HG03558 (cell line): Measurements from ENCODE around the gene RGL4.
"Not testable (repeated sequence)": the region's sequence is repeated elsewhere in the genome, so short reads cannot be mapped to it uniquely, and the experiment has no call there.

ENCODE experiments used
- ATAC-seq: cut with Tn5 transposase; IDR thresholded peaks from one replicate; pipeline ENCODE4 v1.9.1; 2021; ENCODE audit warnings: moderate number of reproducible peaks; ENCODE audit not compliant: unreplicated experiment; ENCODE audit errors: extremely low read depth

RGL4 gene

DNA sequence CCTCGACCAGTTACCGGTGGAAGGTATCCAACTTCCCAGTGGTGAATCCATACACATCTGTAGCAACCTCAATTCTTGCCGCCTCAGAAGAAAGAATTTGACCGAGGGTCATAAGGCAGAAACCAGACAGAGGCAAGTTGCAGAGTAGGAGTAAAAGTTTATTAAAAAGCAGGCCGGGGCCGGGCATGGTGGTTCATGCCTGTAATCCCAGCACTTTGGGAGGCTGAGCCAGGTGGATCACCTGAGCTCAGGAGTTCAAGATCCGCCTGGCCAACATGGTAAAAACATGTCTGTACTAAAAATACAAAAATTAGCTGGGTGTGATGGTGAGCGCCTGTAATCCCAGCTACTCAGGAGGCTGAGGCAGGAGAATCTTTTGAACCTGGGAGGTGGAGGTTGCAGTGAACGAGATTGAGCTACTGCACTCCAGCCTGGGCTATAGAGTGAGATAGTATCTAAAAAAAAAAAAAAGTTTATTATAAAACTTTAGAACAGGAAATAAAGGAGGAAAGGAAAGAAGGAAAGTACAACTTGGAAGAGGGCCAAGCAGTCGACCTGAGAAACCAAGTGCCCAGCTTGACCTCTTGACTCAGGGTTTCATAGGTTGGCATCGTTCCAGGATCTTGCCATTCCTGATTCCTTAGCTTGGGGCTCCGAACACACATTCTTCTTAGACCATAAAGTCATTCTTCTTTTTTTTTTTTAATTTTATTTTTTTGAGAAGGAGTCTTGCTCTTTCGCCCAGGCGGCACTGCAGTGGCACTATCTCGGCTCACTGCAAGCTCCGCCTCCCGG, 27.8 kb downstream of the RGL4 start:
- ATAC-seq, result no peak

- no peak for ATAC-seq
These were observed 30.0 kb downstream of the RGL4 start for GRCh38 chr22:23720855-23721254.

- ATAC-seq, result no peak
These were observed 31.3 kb downstream of the RGL4 start for GRCh38 chr22:23722160-23722559.

DNA sequence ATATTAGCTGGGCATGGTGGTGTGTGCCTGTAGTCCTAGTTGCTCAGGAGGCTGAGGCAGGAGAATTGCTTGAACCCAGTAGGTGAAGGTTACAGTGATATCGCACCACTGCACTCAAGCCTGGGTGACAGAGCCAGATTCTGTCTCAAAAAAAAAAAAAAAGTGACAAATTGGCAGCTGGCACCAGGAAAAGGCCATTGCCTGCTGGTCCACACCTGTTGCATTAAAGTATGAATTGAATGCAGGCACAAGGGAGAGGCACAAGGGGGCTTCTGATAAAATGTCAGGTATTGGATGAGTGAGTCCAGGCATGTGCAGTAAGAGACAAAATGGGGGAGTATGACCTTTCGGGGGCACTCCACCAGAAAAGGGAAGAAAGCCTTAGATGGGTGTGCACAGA, 31.9 kb downstream of the RGL4 start:
- no peak for ATAC-seq

GRCh38 chr22:23728108-23728507, 37.3 kb downstream of the RGL4 start:
- not testable (repeated sequence) for ATAC-seq

- ATAC-seq, result no peak
These were observed 46.9 kb downstream of the RGL4 start for GRCh38 chr22:23737696-23738095.

GRCh38 chr22:23742505-23743264, 51.9 kb downstream of the RGL4 start:
- no peak for ATAC-seq

DNA sequence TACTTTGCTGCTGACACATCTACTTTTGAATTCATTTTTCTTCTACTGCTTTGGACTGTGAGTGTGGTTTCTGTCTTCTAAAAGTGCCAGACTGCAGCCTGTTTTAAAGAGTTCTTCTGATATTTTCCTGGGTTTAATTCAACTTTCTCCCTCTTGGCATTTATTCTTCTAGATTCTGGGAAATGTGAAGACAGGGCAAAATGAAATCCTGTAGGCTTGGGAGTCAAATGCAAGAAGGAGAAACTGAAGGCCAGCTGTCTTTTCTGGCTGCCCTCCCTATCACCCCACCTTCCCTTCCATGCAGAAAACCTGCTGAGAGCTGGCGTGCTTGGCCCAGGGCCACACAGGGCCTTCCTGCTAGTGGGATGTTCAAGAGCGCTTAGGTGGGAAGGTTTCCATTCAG, 52.5 kb downstream of the RGL4 start:
- no peak for ATAC-seq

DNA sequence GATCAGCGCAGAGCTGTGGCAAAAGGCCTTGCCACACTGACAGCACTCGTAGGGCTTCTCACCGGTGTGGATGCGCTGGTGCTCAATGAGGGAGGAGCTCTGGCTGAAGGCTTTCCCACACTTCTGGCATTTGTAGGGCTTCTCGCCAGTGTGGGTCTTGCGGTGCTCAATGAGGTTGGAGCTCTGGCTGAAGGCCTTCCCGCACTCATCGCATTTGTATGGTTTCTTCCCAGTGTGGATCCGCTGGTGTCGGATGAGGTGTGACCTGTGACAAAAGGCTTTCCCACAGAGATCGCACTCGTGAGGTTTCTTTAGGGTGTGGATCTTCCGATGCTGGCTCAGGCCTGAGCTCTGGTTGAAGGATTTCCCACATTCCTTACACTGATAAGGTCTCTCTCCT, 53.2 kb downstream of the RGL4 start:
- ATAC-seq, result no peak

GRCh38 chr22:23744485-23744884, 53.7 kb downstream of the RGL4 start:
- ATAC-seq, result no peak

- no peak for ATAC-seq
These were observed 55.0 kb downstream of the RGL4 start for GRCh38 chr22:23745791-23746190.
